ENCODE results near the gene GRIFIN.

GRIFIN gene

DNA sequence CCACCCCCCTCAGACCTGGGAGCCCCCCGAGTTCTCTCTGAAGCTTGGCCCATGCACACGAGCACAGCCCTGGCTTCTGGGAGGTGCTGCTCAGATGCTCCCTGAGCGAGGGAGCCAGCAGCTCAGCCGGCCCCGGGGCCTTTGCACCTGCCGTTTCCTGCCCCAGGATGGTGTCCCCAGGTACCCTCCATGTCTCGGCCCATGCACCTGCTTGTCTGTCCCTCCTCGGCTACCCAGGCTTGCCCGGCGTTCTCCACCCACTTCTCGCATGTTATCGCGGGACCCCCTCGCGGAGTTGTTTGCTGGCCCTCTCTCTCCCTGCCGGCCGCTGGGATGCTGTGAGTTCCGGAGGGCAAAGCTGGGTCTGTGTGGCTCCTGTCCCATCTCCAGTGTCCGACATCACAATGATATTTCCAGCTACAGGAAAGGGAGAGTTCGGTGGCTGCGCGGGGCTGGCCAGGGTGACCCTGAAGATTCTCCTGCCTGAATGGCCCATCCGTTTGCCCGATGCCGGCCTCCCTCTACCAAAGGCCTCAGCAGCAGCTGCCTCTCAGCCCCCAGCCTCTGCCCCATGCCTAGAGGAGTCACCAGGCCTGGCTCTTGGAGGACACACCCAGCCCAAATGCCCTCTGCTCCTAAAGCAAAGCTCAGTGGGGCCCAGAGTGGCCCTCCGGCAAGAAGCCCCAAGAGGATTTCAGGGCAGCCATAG, 31.2 kb upstream of the GRIFIN start:
- peaks cover 44% of the 10 kb centered on the region for H3K27me3 ChIP-seq
- H3K36me3 ChIP-seq, result no peaks in the 10 kb centered on the region
- H3K4me3 ChIP-seq (ENCODE audit: low read depth in 1 of 2, low read length in 1 of 2), result no peak overlapping the region
- no peaks in the 10 kb centered on the region for H3K9me3 ChIP-seq
- peaks cover 33 to 43% of the 10 kb centered on the region in 2 experiments for H3K4me1 ChIP-seq (ENCODE audit: control insufficient read depth in 1 of 2, insufficient read depth in 1 of 2, low read depth in 1 of 2, low read length in 1 of 2)
- H3K27ac ChIP-seq, result no peak overlapping the region
- TF ChIP-seq, protein P1, sequence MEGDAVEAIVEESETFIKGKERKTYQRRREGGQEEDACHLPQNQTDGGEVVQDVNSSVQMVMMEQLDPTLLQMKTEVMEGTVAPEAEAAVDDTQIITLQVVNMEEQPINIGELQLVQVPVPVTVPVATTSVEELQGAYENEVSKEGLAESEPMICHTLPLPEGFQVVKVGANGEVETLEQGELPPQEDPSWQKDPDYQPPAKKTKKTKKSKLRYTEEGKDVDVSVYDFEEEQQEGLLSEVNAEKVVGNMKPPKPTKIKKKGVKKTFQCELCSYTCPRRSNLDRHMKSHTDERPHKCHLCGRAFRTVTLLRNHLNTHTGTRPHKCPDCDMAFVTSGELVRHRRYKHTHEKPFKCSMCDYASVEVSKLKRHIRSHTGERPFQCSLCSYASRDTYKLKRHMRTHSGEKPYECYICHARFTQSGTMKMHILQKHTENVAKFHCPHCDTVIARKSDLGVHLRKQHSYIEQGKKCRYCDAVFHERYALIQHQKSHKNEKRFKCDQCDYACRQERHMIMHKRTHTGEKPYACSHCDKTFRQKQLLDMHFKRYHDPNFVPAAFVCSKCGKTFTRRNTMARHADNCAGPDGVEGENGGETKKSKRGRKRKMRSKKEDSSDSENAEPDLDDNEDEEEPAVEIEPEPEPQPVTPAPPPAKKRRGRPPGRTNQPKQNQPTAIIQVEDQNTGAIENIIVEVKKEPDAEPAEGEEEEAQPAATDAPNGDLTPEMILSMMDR (IDR thresholded peaks at IDR 0.05), result no peak

GRCh38 chr7:2505401-2505800, 29.2 kb upstream of the GRIFIN start:
- TF ChIP-seq, protein P1 (IDR thresholded peaks at IDR 0.05), result no peak
- Histone ChIP-seq H3K36me3 (no peaks in the 10 kb centered on the region), H3K4me3 (ENCODE audit: low read depth in 1 of 2, low read length in 1 of 2) (no peak overlapping the region), H3K27ac (no peak overlapping the region), H3K9me3 (no peaks in the 10 kb centered on the region), H3K27me3 (peaks cover 38% of the 10 kb centered on the region), H3K4me1 (ENCODE audit: control insufficient read depth in 1 of 2, insufficient read depth in 1 of 2, low read depth in 1 of 2, low read length in 1 of 2) (peaks cover 13 to 24% of the 10 kb centered on the region in 2 experiments)

GRCh38 chr7:2504889-2505375, 28.7 kb upstream of the GRIFIN start:
- no peaks in the 10 kb centered on the region for H3K36me3 ChIP-seq
- H3K4me3 ChIP-seq (ENCODE audit: low read depth in 1 of 2, low read length in 1 of 2), result no peak overlapping the region
- H3K27me3 ChIP-seq, result peaks cover 34% of the 10 kb centered on the region
- TF ChIP-seq, protein P1 (IDR thresholded peaks at IDR 0.05), result no peak
- H3K4me1 ChIP-seq (ENCODE audit: control insufficient read depth in 1 of 2, insufficient read depth in 1 of 2, low read depth in 1 of 2, low read length in 1 of 2), result peaks cover 12 to 19% of the 10 kb centered on the region in 2 experiments
- H3K27ac ChIP-seq, result no peak overlapping the region
- H3K9me3 ChIP-seq, result no peaks in the 10 kb centered on the region

- TF ChIP-seq, protein P1 (IDR thresholded peaks at IDR 0.05), result no peak
- Histone ChIP-seq H3K27ac (no peak overlapping the region), H3K36me3 (no peaks in the 10 kb centered on the region), H3K9me3 (no peaks in the 10 kb centered on the region), H3K4me1 (ENCODE audit: control insufficient read depth in 1 of 2, insufficient read depth in 1 of 2, low read depth in 1 of 2, low read length in 1 of 2) (peaks cover 10 to 14% of the 10 kb centered on the region in 2 experiments), H3K27me3 (peaks cover 27% of the 10 kb centered on the region), H3K4me3 (ENCODE audit: low read depth in 1 of 2, low read length in 1 of 2) (no peak overlapping the region)
Observed at GRCh38 chr7:2504128-2504888, 28.1 kb upstream of the GRIFIN start.

DNA sequence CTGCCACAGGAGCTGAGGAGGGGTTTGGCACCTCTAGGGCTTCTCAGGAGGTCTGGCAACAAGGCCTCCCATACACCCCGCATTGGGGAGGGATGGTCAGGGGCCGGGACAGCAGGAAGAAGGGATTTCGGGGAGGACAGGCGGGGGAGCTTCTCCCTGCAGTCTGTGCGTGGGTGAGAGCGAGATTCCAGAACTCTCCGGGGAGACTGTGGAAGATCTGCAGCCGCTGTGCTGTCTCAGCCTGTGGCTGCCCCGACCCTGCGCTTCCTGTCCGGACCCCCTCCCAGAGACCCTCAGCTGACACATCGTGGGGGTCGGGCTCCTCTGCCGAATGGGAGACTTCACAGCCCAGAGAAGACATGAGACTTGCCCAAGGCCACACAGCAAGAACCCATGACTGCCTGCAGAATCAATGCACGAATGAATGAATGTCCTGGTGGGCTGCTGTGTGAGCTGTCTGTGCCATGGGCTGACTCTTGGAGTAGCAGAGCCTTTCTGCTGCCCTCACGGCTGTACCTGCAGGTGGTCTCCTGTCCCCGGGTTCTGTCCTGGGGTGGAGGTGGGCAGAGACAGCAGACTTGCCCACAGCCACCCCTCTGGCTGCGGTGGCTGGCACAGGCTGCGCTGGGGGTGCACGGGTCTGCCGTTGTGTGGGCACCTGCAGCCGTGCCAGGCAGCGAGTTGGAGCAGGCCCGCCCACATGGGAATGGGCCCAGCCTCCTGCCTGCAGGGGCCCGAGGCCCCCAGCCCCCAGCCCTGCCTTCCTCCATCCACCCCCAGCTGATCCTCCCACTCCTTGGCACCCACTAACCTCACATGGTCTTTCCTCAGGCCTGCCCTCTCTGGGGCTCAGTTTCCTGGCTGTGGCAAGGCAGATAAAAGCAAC, 27.1 kb upstream of the GRIFIN start:
- Histone ChIP-seq H3K27ac (no peak overlapping the region), H3K4me1 (ENCODE audit: control insufficient read depth in 1 of 2, insufficient read depth in 1 of 2, low read depth in 1 of 2, low read length in 1 of 2) (peaks cover under 1 to 4% of the 10 kb centered on the region in 2 experiments), H3K36me3 (no peaks in the 10 kb centered on the region), H3K9me3 (no peaks in the 10 kb centered on the region), H3K27me3 (peaks cover 23% of the 10 kb centered on the region), H3K4me3 (ENCODE audit: low read depth in 1 of 2, low read length in 1 of 2) (no peak overlapping the region)
- TF ChIP-seq, protein P1 (IDR thresholded peaks at IDR 0.05), result no peak

Data from neutrophil (primary cell).